HepG2 (cell line): ENCODE results near the gene TMA7B. TPM values are rescaled to one million over a fixed set of nuclear protein-coding genes. Genes with fewer than 3 reads are reported as not detected.

Source experiments
- ATAC-seq: fragments of 200-7000 bp; cut with Tn5 transposase; 3 replicates; pipeline ENCODE4 v1.9.1; 2020; ENCODE audit warnings: mild to moderate bottlenecking, moderate library complexity
- BruUV-seq: library from RNA; stranded (reverse); fragments of 400-500 nt; replicated peaks from 2 replicates; lab custom pipeline; 2021; lab: Mats Ljungman, UMichigan
- CTCF ChIA-PET: fragments of 300-600 bp; formaldehyde crosslinking; extraction: SDS; loops from one replicate; lab custom pipeline; 2021; ENCODE audit warnings: low total read pairs, inconsistent platforms, low intra/inter-chr PET ratio; lab: Yijun Ruan, JAX
- POLR2A ChIA-PET: fragments of 350-600 bp; sonication (Branson Sonifier 250); formaldehyde crosslinking; loops from one replicate; lab custom pipeline; 2020; ENCODE audit warnings: antibody characterized with exemption, inconsistent platforms; lab: Yijun Ruan, JAX
- DNase-seq: peaks from one replicate; pipeline ENCODE4 v3.0.0-alpha.2; 2015; ENCODE audit warnings: low spot score
- FAIRE-seq: peaks from 3 replicates; lab custom pipeline; 2011; peaks lifted over from hg19 to GRCh38; lab: Jason Lieb, UNC
- H2AFZ ChIP-seq: one replicate; pipeline ENCODE4 v1.6.1; 2011; ENCODE audit warnings: low read length, inconsistent platforms
- H3K27ac ChIP-seq: fragments of 300-600 bp; 3 replicates; pipeline ENCODE4 v1.8.0; 2011; ENCODE audit warnings: mixed run types, mild to moderate bottlenecking, mixed read lengths, low read length, inconsistent platforms; ENCODE audit not compliant: insufficient read depth; ENCODE audit errors: extremely low read length
- H3K27me3 ChIP-seq, 2 experiments: fragments of 200-600 bp in 1 of 2; 2 replicates in 1 of 2; 3 replicates in 1 of 2; pipeline versions ENCODE4 v1.6.0 to v1.8.0; 2011; ENCODE audit warnings: low read length in 2 of 2, mild to moderate bottlenecking in 2 of 2, moderate library complexity in 2 of 2, inconsistent platforms in 1 of 2; ENCODE audit not compliant: insufficient read depth in 2 of 2, control insufficient read depth in 1 of 2
- H3K36me3 ChIP-seq, 2 experiments: fragments of 200-600 bp in 1 of 2; replicated peaks in 1 of 2; 2 replicates in 1 of 2; 3 replicates in 1 of 2; pipeline versions ENCODE4 v1.5.1 to v1.8.0; 2011; ENCODE audit warnings: low read length in 2 of 2, inconsistent platforms in 1 of 2; ENCODE audit not compliant: insufficient read depth in 2 of 2, control insufficient read depth in 1 of 2
- H3K4me1 ChIP-seq: 2 replicates; pipeline ENCODE4 v1.5.1; 2012; ENCODE audit warnings: low read length, inconsistent platforms; ENCODE audit not compliant: insufficient read depth
- H3K4me2 ChIP-seq: 2 replicates; pipeline ENCODE4 v1.6.0; 2011; ENCODE audit warnings: low read depth, low read length, inconsistent platforms
- H3K4me3 ChIP-seq, 3 experiments: fragments of 200-600 bp in 1 of 3; sonication (generic), shearing (Covaris generic) in 1 of 3; replicated peaks in 1 of 3; 2 replicates each; pipeline ENCODE4 v1.5.1; 2011 to 2016; ENCODE audit warnings: low read length in 3 of 3, inconsistent platforms in 2 of 3, low read depth in 2 of 3, mild to moderate bottlenecking in 2 of 3, control low read depth in 1 of 3, mixed read lengths in 1 of 3; ENCODE audit not compliant: insufficient read depth in 1 of 3
- H3K79me2 ChIP-seq: one replicate; pipeline ENCODE4 v1.6.1; 2011; ENCODE audit warnings: low read length, inconsistent platforms; ENCODE audit not compliant: insufficient read depth
- H3K9ac ChIP-seq: 2 replicates; pipeline ENCODE4 v1.6.0; 2011; ENCODE audit warnings: mild to moderate bottlenecking, low read depth, low read length, inconsistent platforms; ENCODE audit not compliant: insufficient read depth
- H3K9me3 ChIP-seq: 2 replicates; pipeline ENCODE4 v1.5.1; 2012; ENCODE audit warnings: mild to moderate bottlenecking, low read length
- H4K20me1 ChIP-seq: 2 replicates; pipeline ENCODE4 v1.6.0; 2011; ENCODE audit warnings: inconsistent platforms, mild to moderate bottlenecking, low read length, moderate library complexity; ENCODE audit not compliant: insufficient read depth
- ARNT ChIP-seq: fragments of 450-650 bp; IDR thresholded peaks from 2 replicates; pipeline ENCODE4 v1.6.1; 2017
- GABPA ChIP-seq, 2 experiments: IDR thresholded peaks; 2 replicates each; pipeline ENCODE4 v1.6.1; 2011 to 2016; ENCODE audit warnings: low read depth in 2 of 2, low read length in 1 of 2, missing biosample characterization in 1 of 2, missing genetic modification characterization in 1 of 2
- GMEB1 ChIP-seq: sonication (generic); formaldehyde crosslinking; IDR thresholded peaks from 2 replicates; pipeline ENCODE4 v1.5.1; 2020; ENCODE audit warnings: missing genetic modification reagents, mild to moderate bottlenecking, borderline replicate concordance
- KLF6 ChIP-seq: IDR thresholded peaks from 2 replicates; pipeline ENCODE4 v1.8.0; 2016; ENCODE audit warnings: missing biosample characterization, missing genetic modification reagents
- RFX5 ChIP-seq: IDR thresholded peaks from 2 replicates; pipeline ENCODE4 v1.6.1; 2011; ENCODE audit warnings: low read depth, low read length, improper control_type of control experiment
- SALL2 ChIP-seq: sonication (generic); formaldehyde crosslinking; IDR thresholded peaks from 2 replicates; pipeline ENCODE4 v1.8.1; 2023; ENCODE audit warnings: mild to moderate bottlenecking, missing genetic modification reagents, inconsistent platforms
- THAP9 ChIP-seq: sonication (generic); formaldehyde crosslinking; IDR thresholded peaks from 2 replicates; pipeline ENCODE4; 2020; ENCODE audit warnings: missing genetic modification reagents, mild to moderate bottlenecking, borderline replicate concordance
- ZHX1 ChIP-seq: sonication (generic); formaldehyde crosslinking; IDR thresholded peaks from 2 replicates; pipeline ENCODE4 v1.8.1; 2022; ENCODE audit warnings: low read depth, mild to moderate bottlenecking, missing genetic modification reagents
- ZKSCAN5 ChIP-seq: sonication (generic); formaldehyde crosslinking; IDR thresholded peaks from 2 replicates; pipeline ENCODE4 v1.5.1; 2020; ENCODE audit warnings: mild to moderate bottlenecking, missing genetic modification reagents
- ZNF138 ChIP-seq: sonication (generic); formaldehyde crosslinking; IDR thresholded peaks from 2 replicates; pipeline ENCODE4 v1.5.0; 2020; ENCODE audit warnings: mild to moderate bottlenecking, low read depth, missing genetic modification reagents
- ZNF143 ChIP-seq: sonication (generic); formaldehyde crosslinking; IDR thresholded peaks from 2 replicates; pipeline ENCODE4 v1.4.0; 2020; ENCODE audit warnings: missing genetic modification reagents
- ZNF451 ChIP-seq: sonication (generic); formaldehyde crosslinking; IDR thresholded peaks from 2 replicates; pipeline ENCODE4 v1.5.0; 2020; ENCODE audit warnings: mild to moderate bottlenecking, missing genetic modification reagents
- ZNF569 ChIP-seq: sonication (generic); formaldehyde crosslinking; IDR thresholded peaks from 2 replicates; pipeline ENCODE4 v1.5.0; 2020; ENCODE audit warnings: mild to moderate bottlenecking, missing genetic modification reagents, moderate library complexity, borderline replicate concordance
- ZNF652 ChIP-seq: IDR thresholded peaks from 2 replicates; pipeline ENCODE4 v1.6.1; 2016; ENCODE audit warnings: low read depth, borderline replicate concordance
- ZNF766 ChIP-seq: sonication (generic); formaldehyde crosslinking; IDR thresholded peaks from 2 replicates; pipeline ENCODE4 v1.5.0; 2020; ENCODE audit warnings: missing genetic modification reagents, borderline replicate concordance
- ZNF83 ChIP-seq: sonication (generic); formaldehyde crosslinking; IDR thresholded peaks from 2 replicates; pipeline ENCODE4 v1.4.0; 2020; ENCODE audit warnings: missing genetic modification reagents, mild to moderate bottlenecking, borderline replicate concordance
- ZSCAN22 ChIP-seq: sonication (generic); formaldehyde crosslinking; IDR thresholded peaks from 2 replicates; pipeline ENCODE4 v1.4.0; 2020; ENCODE audit warnings: mild to moderate bottlenecking, missing genetic modification reagents
- WGBS: methylation state at CpG from one replicate; pipeline ENCODE4 v1.1.6; 2017; ENCODE audit warnings: low lambda C conversion rate; 5-methylcytosine and 5-hydroxymethylcytosine counted together
- in situ Hi-C: cut with HindIII; loops from 2 replicates; pipeline ENCODE4 v1.10.0; 2017; ENCODE audit warnings: low pct_unique_long_range_greater_than_20kb; ENCODE audit not compliant: extremely low pct_ligation_motif_present
- intact Hi-C: fragments of 100-400 bp; cut with micrococcal nuclease; formaldehyde crosslinking; loops from one replicate; pipeline ENCODE4 v1.10.0; 2022; ENCODE audit not compliant: unreplicated experiment
- polyA plus RNA-seq, 8 experiments: library from polyadenylated mRNA; depleted of rRNA in 3 of 8; stranded (reverse) in 7 of 8; unstranded in 1 of 8; fragments of >200 nt; fragmentation: Illumina TruSeq in 4 of 8; extraction: Trizol in 4 of 8; gene quantifications; 2 replicates each; pipeline versions ENCODE4 v1.2.1 to v1.2.3, GENCODE V29; 2011 to 2016; ENCODE audit warnings: low read depth in 4 of 8, missing spikeins in 1 of 8, mixed read lengths in 1 of 8; ENCODE audit not compliant: insufficient read depth in 1 of 8
- total RNA-seq, 5 experiments: library from RNA; depleted of rRNA; stranded (reverse); fragments of >200 nt; fragmentation: Illumina TruSeq; extraction: Trizol; gene quantifications; 2 replicates each; pipeline ENCODE4 v1.2.3, GENCODE V29; 2016; ENCODE audit warnings: low read depth in 1 of 5

TMA7B gene
- total and polyA plus RNA-seq, 2 of the 13 experiments (the other 11 are each of a cell fraction or from before 2014, with no cell fraction given), result not detected

- no peak for DNase-seq
- in situ Hi-C loops, result no loop called here
- peaks cover 11% of the 10 kb centered on the region for H3K4me1 ChIP-seq
- H3K27ac ChIP-seq, result no peak overlapping the region
- no peaks in the 10 kb centered on the region for H3K36me3 ChIP-seq
- FAIRE-seq, result no peak
- WGBS, result 64% methylated on average over 4 of the region's 4 CpGs
- H4K20me1 ChIP-seq, result no peaks in the 10 kb centered on the region
- H3K27me3 ChIP-seq, result peaks cover 0 to 2% of the 10 kb centered on the region in 2 experiments; a peak in 2 of 5 replicates
- no peak overlapping the region for H3K9ac ChIP-seq
- POLR2A ChIA-PET, result no interaction called here
- H3K4me2 ChIP-seq, result no peak overlapping the region
- ATAC-seq, result no peak
- H3K4me3 ChIP-seq, result no peak overlapping the region
- CTCF ChIA-PET, result no interaction called here
- no TSS peak for BruUV-seq
- H3K79me2 ChIP-seq, result no peaks in the 10 kb centered on the region
- no peaks in the 10 kb centered on the region for H3K9me3 ChIP-seq
- intact Hi-C loops, result no loop called here
- H2AFZ ChIP-seq, result no peak overlapping the region
- TF ChIP-seq GMEB1, result no peak
- no peak for TF ChIP-seq ZNF138 (CRISPR knock-in tag)
- TF ChIP-seq THAP9 (CRISPR knock-in tag), result no peak
- TF ChIP-seq ZNF451 (CRISPR knock-in tag), result no peak
- TF ChIP-seq ZNF569 (CRISPR knock-in tag), result no peak
- no peak for TF ChIP-seq ZNF143
- no peak for TF ChIP-seq ZHX1 (CRISPR knock-in tag)
- no peak for TF ChIP-seq ZNF766
- TF ChIP-seq SALL2, result no peak
- no peak for TF ChIP-seq ZKSCAN5 (CRISPR knock-in tag)
- TF ChIP-seq ZNF652 (CRISPR knock-in tag), result no peak
- no peak for TF ChIP-seq ARNT
- TF ChIP-seq KLF6 (CRISPR knock-in tag), result no peak
- no peak for TF ChIP-seq GABPA (IDR thresholded peaks at IDR 0.05; ENCODE audit: low read depth, low read length)
- no peak for TF ChIP-seq GABPA (CRISPR knock-in tag; IDR thresholded peaks at IDR 0.05; ENCODE audit: low read depth)
- TF ChIP-seq ZNF83 (CRISPR knock-in tag), result no peak
- no peak for TF ChIP-seq RFX5
- no peak for TF ChIP-seq ZSCAN22 (CRISPR knock-in tag)
Measured at GRCh38 chr22:39928536-39929520, 31.4 kb upstream of the TMA7B start.
